Adrenal gland (tissue), 12 donors: ENCODE measurements around the gene PCGF3. TPM values are rescaled to one million over a fixed set of nuclear protein-coding genes. Genes with fewer than 3 reads are reported as not detected.

ENCODE experiments used
- DNase-seq, 7 donors: peaks; one replicate each; pipeline ENCODE4 v3.0.0-alpha.2; 2019 to 2020
- H3K27ac ChIP-seq, 5 donors: fragments of 200-600 bp; sonication (generic) in 4 of 5; 1 replicate in 3 of 5; 2 replicates in 2 of 5; pipeline versions ENCODE4 v1.5.1 to v1.8.0; 2016 to 2020; ENCODE audit warnings: mild to moderate bottlenecking in 1 of 5
- H3K27me3 ChIP-seq: fragments of 200-600 bp; 2 replicates; pipeline ENCODE4 v1.8.0; 2021
- H3K36me3 ChIP-seq, 2 donors: fragments of 200-600 bp; replicated peaks in 1 of 2; 1 replicate in 1 of 2; 2 replicates in 1 of 2; pipeline versions ENCODE4 v1.5.1 to v1.8.0; 2018 to 2022
- H3K4me1 ChIP-seq, 2 donors: fragments of 200-600 bp; replicated peaks in 1 of 2; 1 replicate in 1 of 2; 2 replicates in 1 of 2; pipeline versions ENCODE4 v1.5.1 to v1.8.0; 2018 to 2021
- H3K4me3 ChIP-seq, 4 donors: fragments of 200-600 bp; sonication (generic) in 3 of 4; one replicate each; pipeline ENCODE4 v1.5.1; 2016 to 2018
- H3K9me3 ChIP-seq, 3 donors: fragments of 200-600 bp; sonication (generic) in 1 of 3; replicated peaks in 1 of 3; 1 replicate in 2 of 3; 2 replicates in 1 of 3; pipeline versions ENCODE4 v1.5.1 to v1.8.0; 2016 to 2021
- POLR2A ChIP-seq, 2 donors: fragments of 450-650 bp; IDR thresholded peaks; one replicate each; pipeline ENCODE4 v1.6.1; 2017; ENCODE audit warnings: antibody characterized with exemption in 2 of 2, mild to moderate bottlenecking in 2 of 2, moderate library complexity in 1 of 2
- WGBS, 4 donors: extraction: QIAGEN DNeasy Blood & Tissue Kit in 2 of 4; methylation state at CpG; one replicate each; pipeline versions ENCODE4 v1.1.5 to v1.1.7; 2013 to 2017; 5-methylcytosine and 5-hydroxymethylcytosine counted together
- intact Hi-C, 2 donors: fragments of 100-400 bp; cut with DNase I; formaldehyde crosslinking; loops; one replicate each; pipeline versions ENCODE4 v1.14.1 to v1.15.0; 2022 to 2023
- polyA plus RNA-seq, 3 donors: library from polyadenylated mRNA; stranded (reverse); fragments of 200-250 nt in 2 of 3; fragments of 350-450 nt in 1 of 3; fragmentation: Illumina TruSeq in 1 of 3; extraction: RNeasy Lipid Tissue Mini Kit (QIAGEN cat#74804) in 1 of 3; gene quantifications; one replicate each; pipeline ENCODE4 v1.2.3, GENCODE V29; 2013 to 2014
- total RNA-seq, 9 donors: library from RNA; depleted of rRNA in 4 of 9; stranded (reverse); fragments of >200 nt in 4 of 9; fragments of 120-200 nt in 1 of 9; fragmentation: NEBNext Ultra II Directional in 1 of 9; extraction: Animal tissue kit (Norgen Biotek cat#: 25700) in 1 of 9; gene quantifications; one replicate each; pipeline versions ENCODE4 v1.1.0 to v1.2.4, GENCODE V29; 2013 to 2023
- TF ChIP-seq, protein P1 (sequence below), 6 experiments: fragments of 450-650 bp in 4 of 6; fragments of 200-600 bp in 2 of 6; sonication (generic) in 1 of 6; IDR thresholded peaks; 1 replicate in 5 of 6; 2 replicates in 1 of 6; pipeline versions ENCODE4 v1.5.1 to v1.8.0; 2016 to 2021; ENCODE audit warnings: antibody characterized with exemption in 6 of 6, mild to moderate bottlenecking in 2 of 6, moderate library complexity in 1 of 6
- donor health status: healthy with polysubstance abuse.
- donor health status: Bipolar disorder and iron deficiency.
- donor health status: DM: yes; HTN: yes; CAD: no.
- donor health status: DM: no; HTN: no; CAD: no.
- donor health status: DM: no; HTN: no; CAD: no.
- donor health status: DM: yes; HTN: yes; CAD: no.

The PCGF3 gene
- total and polyA plus RNA-seq, 12 donors: 26.4 to 178 (median 70.7) TPM

DNA sequence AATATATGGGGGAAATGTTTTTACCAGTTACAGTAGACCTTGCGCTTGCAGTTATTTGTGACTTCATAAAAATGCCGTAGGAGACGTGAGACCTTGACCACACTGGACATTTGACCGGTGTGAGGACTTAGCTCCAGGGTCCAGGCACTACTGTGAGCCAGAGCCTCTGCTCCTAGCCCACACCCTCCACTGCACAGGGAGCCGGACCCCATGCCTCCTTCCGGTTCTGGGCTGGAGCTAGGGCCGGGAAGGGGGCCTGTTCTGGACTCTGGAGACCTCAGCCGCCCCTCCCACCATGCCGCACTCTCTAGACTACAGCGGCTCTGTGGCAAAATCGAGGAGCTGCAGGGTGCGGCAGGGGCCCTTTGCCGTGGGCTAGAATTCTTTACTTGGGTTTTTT is 5.3 kb downstream of the PCGF3 start:
- TF ChIP-seq, protein P1, sequence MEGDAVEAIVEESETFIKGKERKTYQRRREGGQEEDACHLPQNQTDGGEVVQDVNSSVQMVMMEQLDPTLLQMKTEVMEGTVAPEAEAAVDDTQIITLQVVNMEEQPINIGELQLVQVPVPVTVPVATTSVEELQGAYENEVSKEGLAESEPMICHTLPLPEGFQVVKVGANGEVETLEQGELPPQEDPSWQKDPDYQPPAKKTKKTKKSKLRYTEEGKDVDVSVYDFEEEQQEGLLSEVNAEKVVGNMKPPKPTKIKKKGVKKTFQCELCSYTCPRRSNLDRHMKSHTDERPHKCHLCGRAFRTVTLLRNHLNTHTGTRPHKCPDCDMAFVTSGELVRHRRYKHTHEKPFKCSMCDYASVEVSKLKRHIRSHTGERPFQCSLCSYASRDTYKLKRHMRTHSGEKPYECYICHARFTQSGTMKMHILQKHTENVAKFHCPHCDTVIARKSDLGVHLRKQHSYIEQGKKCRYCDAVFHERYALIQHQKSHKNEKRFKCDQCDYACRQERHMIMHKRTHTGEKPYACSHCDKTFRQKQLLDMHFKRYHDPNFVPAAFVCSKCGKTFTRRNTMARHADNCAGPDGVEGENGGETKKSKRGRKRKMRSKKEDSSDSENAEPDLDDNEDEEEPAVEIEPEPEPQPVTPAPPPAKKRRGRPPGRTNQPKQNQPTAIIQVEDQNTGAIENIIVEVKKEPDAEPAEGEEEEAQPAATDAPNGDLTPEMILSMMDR (IDR thresholded peaks at IDR 0.05): no peak
- no peak for DNase-seq
- H3K4me1 ChIP-seq: peaks cover 25 to 43% of the 10 kb centered on the region in 2 donors

DNA sequence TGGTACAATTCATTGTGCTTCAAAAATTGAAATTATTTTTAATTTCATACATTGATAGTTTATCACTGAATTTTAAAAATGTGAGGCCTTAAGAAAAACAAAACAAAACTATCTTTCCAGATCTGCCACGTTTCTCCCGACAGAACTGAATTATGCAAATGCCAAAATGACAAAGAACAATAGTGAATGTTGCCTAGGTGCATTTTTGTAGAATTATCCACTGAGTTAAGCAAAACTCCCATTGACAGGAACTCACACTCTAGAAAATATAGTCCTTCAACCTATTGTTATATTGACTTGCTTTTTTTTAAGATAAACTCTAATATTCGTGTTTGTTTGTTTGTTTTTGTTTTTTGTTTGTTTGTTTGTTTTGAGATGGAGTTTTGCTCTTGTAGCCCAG is 6.5 kb downstream of the PCGF3 start:
- Histone ChIP-seq H3K27ac (no peak overlapping the region), H3K4me3 (no peak overlapping the region), H3K9me3 (no peaks in the 10 kb centered on the region), H3K36me3 (no peaks in the 10 kb centered on the region), H3K4me1 (peaks cover 21 to 40% of the 10 kb centered on the region in 2 donors), H3K27me3 (no peaks in the 10 kb centered on the region)
- TF ChIP-seq, protein P1 (IDR thresholded peaks at IDR 0.05): no peak
- no peak for TF ChIP-seq POLR2A (IDR thresholded peaks at IDR 0.05)
- intact Hi-C loops: no loop called here
- WGBS, 4 donors: 56 to 57% (median 57%) methylated on average over 3 of the region's 3 CpGs
- DNase-seq: no peak

More for the DNA sequence above, 5.3 kb downstream of the PCGF3 start:
- Histone ChIP-seq H3K4me3 (no peak overlapping the region), H3K27me3 (no peaks in the 10 kb centered on the region), H3K27ac (peak overlapping the region in 1 of 5 donors; percentile 17), H3K9me3 (no peaks in the 10 kb centered on the region), H3K36me3 (no peaks in the 10 kb centered on the region)
- intact Hi-C loops: no loop called here
- 78 to 81% (median 80%) methylated on average over 11 to 13 of the region's 13 CpGs for WGBS, 4 donors

DNA sequence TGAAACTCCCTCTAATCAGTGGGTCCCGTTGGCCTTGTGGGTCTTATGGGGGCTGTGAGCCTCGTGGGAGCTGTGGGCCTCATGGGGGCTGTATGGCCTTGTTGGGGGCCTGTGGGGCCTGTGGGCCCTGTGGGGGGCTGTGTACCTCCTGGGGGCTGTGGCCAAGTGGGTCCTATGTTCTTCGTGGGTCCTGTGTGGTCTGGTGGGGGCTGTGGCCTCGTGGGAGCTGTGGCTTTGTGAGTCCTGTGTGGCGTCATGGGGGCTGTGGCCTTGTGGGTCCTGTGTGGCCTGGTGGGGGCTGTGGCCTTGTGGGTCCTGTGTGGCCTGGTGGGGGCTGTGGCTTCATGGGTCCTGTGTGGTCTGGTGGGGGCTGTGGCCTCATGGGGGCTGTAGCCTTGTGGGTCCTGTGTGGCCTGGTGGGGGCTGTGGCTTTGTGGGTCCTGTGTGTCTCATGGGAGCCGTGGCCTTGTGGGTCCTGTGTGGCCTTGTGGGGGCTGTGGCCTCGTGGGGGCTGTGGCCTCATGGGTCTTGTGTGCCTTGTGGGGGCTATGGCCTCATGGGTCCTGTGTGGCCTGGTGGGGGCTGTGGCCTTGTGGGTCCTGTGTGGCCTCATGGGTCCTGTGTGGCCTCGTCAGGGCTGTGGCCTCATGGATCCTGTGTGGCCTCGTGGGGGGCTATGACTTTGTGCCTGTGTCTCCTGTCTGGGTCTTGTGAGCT is 7.4 kb downstream of the PCGF3 start:
- WGBS, 4 donors: 48 to 71% (median 67%) methylated on average over 3 to 9 of the region's 9 CpGs
- Histone ChIP-seq H3K4me1 (peaks cover 18 to 44% of the 10 kb centered on the region in 2 donors), H3K4me3 (no peak overlapping the region), H3K27me3 (no peaks in the 10 kb centered on the region), H3K36me3 (no peaks in the 10 kb centered on the region), H3K27ac (no peak overlapping the region), H3K9me3 (no peaks in the 10 kb centered on the region)
- TF ChIP-seq POLR2A (IDR thresholded peaks at IDR 0.05): no peak
- TF ChIP-seq, protein P1 (IDR thresholded peaks at IDR 0.05): no peak
- intact Hi-C loops: no loop called here
- no peak for DNase-seq

DNA sequence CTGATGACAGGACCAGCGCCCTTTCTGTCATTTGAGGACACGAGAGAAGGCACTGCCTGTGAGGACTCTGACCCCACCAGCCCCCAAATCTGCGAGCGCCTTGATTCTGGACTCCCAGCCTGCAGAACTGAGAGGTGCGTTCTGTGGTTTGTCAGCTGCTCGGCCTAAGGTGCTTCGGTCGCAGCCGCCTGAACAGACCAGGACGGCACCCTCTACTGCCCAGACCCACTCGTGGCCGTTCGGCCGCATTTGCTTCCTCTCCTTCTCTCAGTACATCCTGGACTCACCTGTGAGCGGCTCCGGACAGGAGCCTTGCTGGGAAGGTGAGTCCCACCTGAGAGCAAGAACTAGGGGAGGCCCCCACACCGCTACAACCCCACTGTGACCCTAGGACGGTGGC is 8.5 kb downstream of the PCGF3 start:
- Histone ChIP-seq H3K4me1 (peaks cover 8 to 39% of the 10 kb centered on the region in 2 donors), H3K27me3 (no peaks in the 10 kb centered on the region), H3K4me3 (no peak overlapping the region), H3K9me3 (no peaks in the 10 kb centered on the region), H3K36me3 (no peaks in the 10 kb centered on the region), H3K27ac (no peak overlapping the region)
- intact Hi-C loops: no loop called here
- no peak for DNase-seq
- TF ChIP-seq, protein P1 (IDR thresholded peaks at IDR 0.05): no peak
- no peak for TF ChIP-seq POLR2A (IDR thresholded peaks at IDR 0.05)
- 86 to 95% (median 88%) methylated on average over 11 to 18 of the region's 18 CpGs for WGBS, 4 donors
